ENCODE results near the gene CCDC187. TPM values are rescaled to one million over a fixed set of nuclear protein-coding genes. Genes with fewer than 3 reads are reported as not detected.

CCDC187 gene
- total and polyA plus RNA-seq, 10 donors, result 0.03 to 0.20 (median 0.11) TPM; not detected in 2

GRCh38 chr9:136209232-136209631, 94.7 kb downstream of the CCDC187 start:
- no peak for DNase-seq
- Histone ChIP-seq H3K36me3 (peaks cover 0 to 84% (median 59%) of the 10 kb centered on the region in 6 donors), H3K27me3 (replicated peaks in 1 of 7) (peaks cover 0 to 16% (median 13%) of the 10 kb centered on the region in 7 donors), H3K4me3 (no peak overlapping the region), H3K9me3 (peaks cover 0 to 7% (median 0%) of the 10 kb centered on the region in 8 donors), H3K4me1 (peaks cover 0 to 12% (median 4%) of the 10 kb centered on the region in 6 donors), H3K27ac (no peak overlapping the region)
- intact Hi-C loops (cut with DNase I; ENCODE audit: low total_unique reads), result no loop called here
- 92 to 96% (median 95%) methylated on average over 17 of the region's 17 CpGs for WGBS, 5 donors
- TF ChIP-seq POLR2A (IDR thresholded peaks at IDR 0.05) (no peak), POLR2AphosphoS5 (IDR thresholded peaks at IDR 0.05) (no peak), CTCF (IDR thresholded peaks at IDR 0.05 in 8 of 11, conservative IDR thresholded peaks at IDR 0.05 in 3 of 11) (no peak)

GRCh38 chr9:136208675-136209074, 95.2 kb downstream of the CCDC187 start:
- TF ChIP-seq POLR2AphosphoS5 (IDR thresholded peaks at IDR 0.05) (peak in 1 of 3 donors; percentile 50), POLR2A (IDR thresholded peaks at IDR 0.05) (no peak), CTCF (IDR thresholded peaks at IDR 0.05 in 8 of 11, conservative IDR thresholded peaks at IDR 0.05 in 3 of 11) (no peak)

GRCh38 chr9:136207616-136208015, 96.3 kb downstream of the CCDC187 start:
- H3K4me1 ChIP-seq, result peaks cover 0 to 21% (median 9%) of the 10 kb centered on the region in 6 donors
- H3K27me3 ChIP-seq (replicated peaks in 1 of 7), result peaks cover 0 to 32% (median 29%) of the 10 kb centered on the region in 7 donors
- H3K4me3 ChIP-seq, result no peak overlapping the region
- H3K9me3 ChIP-seq, result no peaks in the 10 kb centered on the region
- 84 to 98% (median 88%) methylated on average over 7 to 9 of the region's 9 CpGs for WGBS, 5 donors
- intact Hi-C loops (cut with DNase I; ENCODE audit: low total_unique reads), result no loop called here
- no peak for TF ChIP-seq POLR2A (IDR thresholded peaks at IDR 0.05)
- no peak for TF ChIP-seq POLR2AphosphoS5 (IDR thresholded peaks at IDR 0.05)
- no peak for TF ChIP-seq CTCF (IDR thresholded peaks at IDR 0.05 in 8 of 11, conservative IDR thresholded peaks at IDR 0.05 in 3 of 11)
- no peak for DNase-seq
- H3K27ac ChIP-seq, result no peak overlapping the region
- peaks cover 0 to 68% (median 43%) of the 10 kb centered on the region in 6 donors for H3K36me3 ChIP-seq

More at GRCh38 chr9:136208675-136209074, 95.2 kb downstream of the CCDC187 start:
- no peak overlapping the region for H3K27ac ChIP-seq
- intact Hi-C loops (cut with DNase I; ENCODE audit: low total_unique reads), result no loop called here
- DNase-seq, result no peak
- peaks cover 0 to 22% (median 18%) of the 10 kb centered on the region in 7 donors for H3K27me3 ChIP-seq (replicated peaks in 1 of 7)
- 76 to 90% (median 85%) methylated on average over 11 to 17 of the region's 17 CpGs for WGBS, 5 donors
- H3K4me3 ChIP-seq, result no peak overlapping the region
- peaks cover 0 to 13% (median 5%) of the 10 kb centered on the region in 6 donors for H3K4me1 ChIP-seq
- peaks cover 0 to 1% (median 0%) of the 10 kb centered on the region in 8 donors for H3K9me3 ChIP-seq
- H3K36me3 ChIP-seq, result peaks cover 0 to 78% (median 54%) of the 10 kb centered on the region in 6 donors

- peaks cover 0 to 41% (median 38%) of the 10 kb centered on the region in 7 donors for H3K27me3 ChIP-seq (replicated peaks in 1 of 7)
- peaks cover 0 to 30% (median 10%) of the 10 kb centered on the region in 6 donors for H3K4me1 ChIP-seq
- no peak for TF ChIP-seq POLR2A (IDR thresholded peaks at IDR 0.05)
- no peak for TF ChIP-seq POLR2AphosphoS5 (IDR thresholded peaks at IDR 0.05)
- H3K4me3 ChIP-seq, result no peak overlapping the region
- no peak overlapping the region for H3K27ac ChIP-seq
- WGBS, 5 donors, result 47 to 72% (median 69%) methylated on average over 16 of the region's 16 CpGs
- peaks cover 0 to 59% (median 34%) of the 10 kb centered on the region in 6 donors for H3K36me3 ChIP-seq
- H3K9me3 ChIP-seq, result no peaks in the 10 kb centered on the region
- DNase-seq, result no peak
- intact Hi-C loops (cut with DNase I; ENCODE audit: low total_unique reads), result no loop called here
Observed at GRCh38 chr9:136206602-136207275, 97.2 kb downstream of the CCDC187 start.

Measured in spleen (tissue), 11 donors.